Raji (cell line): ENCODE data around the gene GULP1.

Experiments used
- POLR2A ChIP-seq: IDR thresholded peaks from 2 replicates; pipeline ENCODE4 v1.6.1; 2011; ENCODE audit warnings: low read depth, low read length, control low read depth; ENCODE audit not compliant: insufficient read depth

GULP1 gene

DNA sequence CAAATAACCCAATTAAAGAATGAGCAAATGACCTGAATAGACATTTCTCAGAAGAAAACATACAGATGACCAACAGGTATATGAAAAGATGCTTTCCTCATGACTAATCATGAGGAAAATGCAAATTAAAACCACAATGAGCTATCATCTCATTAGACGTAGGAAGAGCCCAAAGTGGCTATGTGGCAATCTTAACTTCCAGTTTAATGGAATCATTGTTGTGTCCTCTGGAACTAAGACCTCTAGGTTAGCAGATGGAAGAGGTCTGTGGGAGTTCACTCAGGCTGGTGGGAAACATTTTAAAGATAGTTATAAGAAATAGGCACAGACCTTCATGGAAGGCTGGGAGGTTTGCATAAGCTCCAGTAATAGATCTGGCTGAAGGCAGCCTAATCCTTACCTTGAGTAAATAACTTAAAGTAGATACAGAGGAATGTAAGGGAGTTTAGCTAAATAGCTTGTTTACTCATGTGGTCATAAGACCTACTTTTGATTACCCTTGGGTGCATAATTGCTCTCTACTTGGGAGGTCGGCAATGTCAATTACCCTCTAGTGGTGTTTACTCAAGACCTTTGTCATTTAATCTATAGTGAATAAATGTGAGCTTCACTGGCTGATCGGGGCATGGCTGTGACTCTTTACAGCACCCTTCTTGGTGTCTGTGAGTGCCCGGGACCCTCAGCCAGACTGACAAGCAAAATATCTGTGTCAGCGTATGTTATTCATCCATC is 119.0 kb downstream of the GULP1 start:
- no peak for TF ChIP-seq POLR2A

DNA sequence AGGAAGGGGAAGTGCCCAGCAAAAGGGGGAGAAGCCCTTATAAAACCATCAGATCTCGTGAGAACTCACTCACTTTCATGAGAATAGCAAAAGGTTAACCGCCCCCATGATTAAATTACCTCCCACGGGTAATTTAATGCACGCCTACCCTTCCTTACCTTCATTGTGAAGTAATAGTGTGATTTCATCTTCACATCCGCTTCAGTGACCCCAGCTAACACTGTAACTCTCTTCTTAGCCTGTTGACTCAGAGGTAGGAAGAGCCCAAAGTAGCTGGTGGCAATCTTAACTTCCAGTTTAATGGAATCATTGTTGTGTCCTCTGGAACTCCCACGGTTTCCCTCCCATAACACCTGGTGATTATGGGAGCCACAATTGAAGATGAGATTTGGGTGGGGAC is 120.5 kb downstream of the GULP1 start:
- no peak for TF ChIP-seq POLR2A

DNA sequence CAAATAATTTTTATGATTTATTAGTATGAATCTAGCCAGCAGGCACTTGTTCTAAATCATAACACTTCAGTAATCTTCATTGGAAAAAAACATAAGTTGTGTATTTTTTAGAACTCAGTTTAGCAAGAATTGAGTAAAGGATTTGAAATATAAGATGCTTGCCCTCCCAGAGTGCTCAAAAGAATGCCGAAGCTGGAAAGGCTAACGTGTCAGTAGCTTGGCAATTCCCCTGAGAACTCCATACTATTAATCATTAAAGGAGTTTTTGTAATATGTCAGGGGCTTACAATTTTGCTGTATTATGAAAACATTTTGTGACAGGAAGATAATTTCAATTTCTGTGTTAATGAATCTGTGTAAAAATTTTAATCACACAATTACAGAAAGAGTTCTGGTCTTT is 122.7 kb downstream of the GULP1 start:
- TF ChIP-seq POLR2A: no peak

DNA sequence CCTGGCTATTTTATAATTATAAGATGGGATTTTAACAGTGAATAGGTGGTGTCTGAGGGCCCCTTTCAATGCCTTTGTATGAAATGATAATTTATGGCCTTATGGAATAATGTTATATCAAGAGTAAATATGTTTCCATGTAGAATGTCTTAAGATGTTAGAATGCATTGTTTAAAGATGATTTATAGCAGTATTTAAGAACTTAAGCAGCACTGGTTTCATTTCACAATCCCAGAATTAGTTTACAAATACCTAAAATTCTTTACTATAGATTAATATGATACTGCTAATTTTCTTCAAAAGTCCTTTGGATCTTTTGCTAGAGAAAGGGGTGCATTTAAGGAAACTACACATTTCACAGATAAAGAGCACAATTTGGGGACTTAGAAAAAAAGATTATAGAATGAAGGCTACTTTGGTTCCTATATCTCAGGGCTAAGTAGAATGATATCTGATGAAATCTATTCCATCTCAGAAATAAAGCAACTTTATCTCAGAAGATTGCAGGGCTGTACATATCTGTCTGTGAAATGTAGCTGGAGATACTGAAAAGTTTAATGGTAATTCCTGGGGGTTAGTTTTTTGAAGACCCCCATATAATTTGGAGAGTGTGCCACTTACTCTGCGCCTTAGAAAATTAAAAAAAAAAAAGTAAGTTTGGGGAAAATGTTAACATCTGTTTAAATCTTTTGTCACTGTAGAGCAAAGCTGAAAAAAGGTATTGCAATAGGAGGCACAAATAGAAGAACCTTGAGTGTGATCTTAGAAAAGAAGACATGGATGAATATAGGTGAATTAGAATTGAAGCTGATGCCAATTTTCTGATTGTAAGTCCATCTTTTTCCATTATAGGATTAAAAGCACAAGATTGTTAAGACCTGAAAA is 123.4 kb downstream of the GULP1 start:
- no peak for TF ChIP-seq POLR2A

DNA sequence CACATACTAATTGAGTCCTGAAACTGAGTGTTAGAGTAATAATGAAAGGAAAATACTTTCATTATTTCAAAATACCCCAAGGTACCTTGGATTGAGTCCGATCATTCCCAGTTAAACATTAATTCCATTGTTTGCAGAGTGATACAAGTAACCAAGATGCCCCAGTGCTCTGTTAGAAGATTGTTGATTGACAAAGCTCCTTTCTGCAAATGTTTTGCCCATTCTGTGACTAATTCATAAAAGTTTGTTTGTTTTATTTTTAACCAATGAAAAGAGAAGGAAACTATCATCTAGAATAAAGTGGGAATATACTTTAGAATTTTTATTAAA is 124.0 kb downstream of the GULP1 start:
- no peak for TF ChIP-seq POLR2A

DNA sequence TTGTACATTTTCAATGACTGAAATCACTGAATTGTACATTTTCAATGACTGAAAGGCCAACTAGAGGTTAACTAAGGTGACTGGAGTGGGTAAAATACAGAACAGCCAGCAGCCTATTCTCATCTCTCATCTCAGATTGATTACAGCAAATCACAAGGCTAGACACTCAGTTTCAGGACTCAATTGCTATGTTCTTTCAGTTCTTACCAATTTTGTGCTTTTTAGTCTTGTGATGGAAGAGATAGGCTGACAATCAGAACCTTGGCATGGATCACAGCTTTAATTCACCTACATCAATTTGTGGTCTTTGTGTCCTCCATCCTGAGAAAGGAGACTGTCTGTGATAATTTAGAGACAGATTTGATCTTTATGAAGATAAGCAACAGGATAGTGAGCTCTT is 124.7 kb downstream of the GULP1 start:
- no peak for TF ChIP-seq POLR2A

DNA sequence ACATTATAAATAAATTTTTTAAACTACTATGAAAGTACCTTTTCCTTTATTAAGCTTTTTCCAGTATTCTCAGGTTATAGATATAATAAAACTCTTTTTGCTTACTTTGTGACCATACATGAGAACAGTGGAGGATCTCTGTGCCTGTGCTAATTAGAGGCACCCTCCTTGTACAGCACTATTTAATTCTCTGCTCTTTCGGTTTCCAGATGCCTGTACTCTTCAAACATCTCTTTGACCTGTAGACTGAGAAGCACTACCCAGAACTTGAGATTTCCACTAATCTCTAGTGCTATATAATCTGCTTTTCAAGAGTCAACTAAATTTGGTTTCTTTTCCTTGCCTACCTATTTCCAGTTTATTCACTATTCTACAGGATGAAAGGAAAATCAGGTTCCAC is 131.1 kb downstream of the GULP1 start:
- TF ChIP-seq POLR2A: no peak

DNA sequence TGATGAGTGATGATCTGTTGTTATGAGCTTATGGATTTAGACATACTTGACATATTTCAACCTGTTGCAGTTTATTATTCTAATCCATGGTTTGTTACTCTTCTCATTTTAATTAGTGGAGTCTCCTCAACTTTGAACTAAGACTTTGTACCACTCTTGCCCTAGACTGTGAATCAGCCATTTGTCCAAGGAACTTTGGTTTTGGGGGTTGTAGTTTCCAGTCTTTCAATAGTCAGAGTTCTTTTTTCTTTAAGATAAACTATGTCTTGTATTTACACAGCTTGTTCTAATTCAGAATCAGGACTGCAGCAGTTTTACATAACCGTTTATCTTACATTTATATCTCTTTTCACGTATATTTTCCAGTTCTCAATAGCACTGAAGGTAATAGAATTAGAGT is 133.6 kb downstream of the GULP1 start:
- TF ChIP-seq POLR2A: no peak

DNA sequence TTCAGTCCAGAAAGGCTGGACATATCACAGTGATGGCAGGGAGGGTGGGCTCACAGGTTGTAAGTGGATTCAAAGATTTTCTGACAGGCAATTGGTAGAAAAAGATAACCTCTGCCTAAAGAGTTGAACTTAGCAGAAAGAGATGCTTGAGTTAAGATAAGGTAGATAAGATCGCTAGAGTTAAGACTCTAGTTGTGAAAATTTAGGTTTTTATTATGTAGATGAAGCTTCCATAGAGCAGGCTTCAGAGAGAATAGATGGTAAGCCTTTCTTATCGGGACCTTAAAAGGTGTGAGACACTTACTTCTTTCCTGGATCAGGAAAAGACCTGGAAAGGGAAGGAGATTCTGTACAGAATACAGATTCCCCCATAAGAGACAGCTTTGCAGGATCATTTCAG is 134.4 kb downstream of the GULP1 start:
- no peak for TF ChIP-seq POLR2A

DNA sequence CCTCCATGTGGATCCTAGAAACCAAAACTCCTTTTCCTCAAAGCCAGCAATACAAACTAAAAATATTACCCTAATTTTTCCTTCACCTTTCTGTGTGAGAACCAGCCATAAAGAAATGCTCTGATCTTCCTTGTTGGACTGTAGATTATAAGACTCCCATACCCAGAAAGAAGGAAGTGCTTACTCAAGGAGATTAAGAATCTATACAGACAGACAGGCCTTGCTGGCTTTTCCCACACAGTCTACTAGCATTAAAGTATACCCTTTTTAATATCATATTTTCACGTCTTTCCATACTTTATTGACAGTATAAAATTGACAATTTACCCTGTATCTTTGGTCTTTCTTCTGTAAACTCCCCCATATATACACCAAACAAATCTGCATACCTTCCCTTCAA is 139.0 kb downstream of the GULP1 start:
- no peak for TF ChIP-seq POLR2A

DNA sequence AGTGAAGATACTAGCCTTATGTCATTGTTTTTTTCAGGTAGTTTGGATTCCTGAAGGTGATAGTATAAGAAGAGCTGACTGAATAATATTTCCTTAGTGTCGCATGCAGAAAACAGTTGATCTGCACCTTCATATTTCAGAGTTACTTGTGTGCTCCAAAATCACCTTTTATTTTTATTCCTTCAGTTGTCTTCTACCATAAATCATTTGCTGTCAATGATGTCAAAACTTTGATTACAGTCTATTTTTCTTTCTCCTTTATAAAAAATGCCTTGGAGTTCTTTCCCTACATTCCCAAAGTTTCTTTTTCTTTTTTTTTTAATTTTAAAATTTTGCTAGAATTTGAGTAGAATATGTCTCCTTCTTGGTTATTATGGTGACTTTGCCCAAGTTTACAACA is 142.3 kb downstream of the GULP1 start:
- no peak for TF ChIP-seq POLR2A

DNA sequence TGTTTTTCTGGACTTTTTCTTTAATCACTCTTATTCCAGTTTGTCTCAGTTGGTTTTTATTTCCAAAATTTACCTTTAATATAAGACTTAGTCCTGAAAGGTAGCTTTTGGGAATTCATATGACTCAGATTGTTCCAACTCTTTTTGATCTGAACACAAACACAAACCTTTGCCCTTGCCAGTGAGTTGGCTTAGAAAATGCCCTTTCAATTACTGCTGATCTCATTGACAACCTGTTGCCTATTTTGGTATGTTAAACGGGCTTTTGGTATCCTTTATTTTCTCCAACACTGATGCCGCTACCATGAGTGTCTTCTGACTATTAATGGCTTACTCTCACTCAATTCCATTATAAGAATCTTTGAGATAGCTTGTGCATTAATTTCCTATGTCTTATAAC is 143.4 kb downstream of the GULP1 start:
- no peak for TF ChIP-seq POLR2A

DNA sequence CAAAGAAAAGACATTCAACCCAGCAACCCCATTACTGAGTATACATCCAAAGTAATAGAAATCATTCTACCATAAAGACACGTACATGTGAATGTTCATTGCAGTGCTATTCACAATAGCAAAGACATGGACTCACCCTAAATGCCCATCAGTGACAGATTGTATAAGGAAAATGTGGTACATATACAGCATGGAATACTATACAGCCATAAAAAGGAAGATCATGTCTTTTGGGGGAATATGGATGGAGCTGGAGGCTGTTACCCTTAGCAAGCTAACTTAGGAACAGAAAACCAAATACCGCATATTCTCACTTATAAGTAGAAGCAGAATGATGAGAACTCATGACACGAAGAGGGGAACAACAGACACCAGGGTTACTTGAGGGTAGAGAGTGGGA is 145.9 kb downstream of the GULP1 start:
- no peak for TF ChIP-seq POLR2A

DNA sequence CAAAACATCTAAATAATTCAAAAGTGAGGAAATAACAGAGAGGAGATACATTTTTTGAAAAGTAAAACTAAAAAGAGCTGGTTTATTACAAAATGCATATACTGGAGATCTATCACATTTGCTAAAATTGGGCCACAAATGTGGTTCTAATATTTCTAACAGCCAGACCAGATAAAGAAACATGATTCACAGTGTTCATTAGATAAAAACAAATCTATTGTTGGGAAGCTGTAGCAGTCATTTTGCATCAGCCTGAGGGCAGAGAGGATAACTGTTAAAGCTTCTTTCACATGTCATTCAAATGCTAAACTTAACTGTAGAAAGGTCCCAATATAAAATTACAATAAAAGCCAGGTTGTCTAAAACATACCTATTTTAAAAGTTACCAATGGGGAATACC is 148.3 kb downstream of the GULP1 start:
- no peak for TF ChIP-seq POLR2A

DNA sequence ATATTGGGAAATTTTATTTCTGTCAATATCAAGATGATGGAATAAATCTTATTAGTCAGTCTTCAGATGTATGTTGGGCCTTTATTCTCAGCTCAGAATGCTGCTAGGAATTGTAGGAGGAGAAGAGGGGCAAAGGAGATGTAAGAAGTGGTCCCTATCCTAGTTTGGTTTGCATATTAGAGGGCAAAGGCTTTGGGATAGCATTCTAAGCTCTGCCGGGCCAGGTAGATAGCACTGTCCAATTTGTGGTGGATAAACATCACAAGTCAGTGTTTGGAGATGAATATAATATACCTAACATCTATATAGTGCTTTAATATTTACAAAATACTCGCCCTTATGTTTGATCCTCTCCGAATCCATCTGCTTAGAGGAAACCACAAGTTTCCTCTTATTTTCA is 149.2 kb downstream of the GULP1 start:
- no peak for TF ChIP-seq POLR2A

DNA sequence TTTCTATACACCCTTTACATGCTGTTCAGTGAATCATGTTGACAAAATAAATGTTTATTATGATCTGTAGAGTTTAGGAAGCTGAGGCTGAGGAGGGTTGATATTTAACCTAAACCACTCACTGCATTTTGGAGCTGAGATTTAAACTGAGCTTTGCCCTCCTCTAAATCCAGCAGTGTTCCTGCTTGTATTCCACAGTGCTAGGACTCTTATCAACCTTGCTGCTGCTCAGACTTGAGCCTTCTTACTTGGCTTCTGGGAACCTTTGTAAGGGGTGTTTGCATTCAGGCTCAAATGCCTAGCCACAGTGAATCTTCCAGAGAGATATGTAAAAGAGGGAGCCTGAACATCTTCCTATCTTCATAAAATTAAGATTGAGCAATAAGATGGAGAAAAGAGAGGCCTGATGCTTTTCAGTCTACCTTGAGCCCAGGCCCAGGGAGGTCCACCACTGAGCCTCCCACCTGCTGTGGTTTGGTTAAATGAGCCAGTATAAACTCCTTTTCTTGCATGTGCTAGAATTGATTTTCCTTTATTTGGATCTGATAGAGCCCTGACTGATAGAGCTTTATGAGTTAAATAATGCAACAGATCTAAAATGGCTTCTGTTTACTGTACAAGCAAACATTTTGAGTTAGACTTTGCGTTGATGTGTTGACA is 149.7 kb downstream of the GULP1 start:
- TF ChIP-seq POLR2A: no peak
